Breast epithelium (tissue), 3 donors: ENCODE results near the gene CHRNG.

Experiments
- CTCF ChIP-seq, 3 donors: fragments of 450-650 bp; IDR thresholded peaks; one replicate each; pipeline ENCODE4 v1.5.1; 2016 to 2017; ENCODE audit warnings: antibody characterized with exemption in 3 of 3, mild to moderate bottlenecking in 3 of 3, moderate library complexity in 3 of 3
- POLR2A ChIP-seq: fragments of 450-650 bp; IDR thresholded peaks from one replicate; pipeline ENCODE4 v1.6.1; 2016; ENCODE audit warnings: antibody characterized with exemption, mild to moderate bottlenecking, moderate library complexity

DNA sequence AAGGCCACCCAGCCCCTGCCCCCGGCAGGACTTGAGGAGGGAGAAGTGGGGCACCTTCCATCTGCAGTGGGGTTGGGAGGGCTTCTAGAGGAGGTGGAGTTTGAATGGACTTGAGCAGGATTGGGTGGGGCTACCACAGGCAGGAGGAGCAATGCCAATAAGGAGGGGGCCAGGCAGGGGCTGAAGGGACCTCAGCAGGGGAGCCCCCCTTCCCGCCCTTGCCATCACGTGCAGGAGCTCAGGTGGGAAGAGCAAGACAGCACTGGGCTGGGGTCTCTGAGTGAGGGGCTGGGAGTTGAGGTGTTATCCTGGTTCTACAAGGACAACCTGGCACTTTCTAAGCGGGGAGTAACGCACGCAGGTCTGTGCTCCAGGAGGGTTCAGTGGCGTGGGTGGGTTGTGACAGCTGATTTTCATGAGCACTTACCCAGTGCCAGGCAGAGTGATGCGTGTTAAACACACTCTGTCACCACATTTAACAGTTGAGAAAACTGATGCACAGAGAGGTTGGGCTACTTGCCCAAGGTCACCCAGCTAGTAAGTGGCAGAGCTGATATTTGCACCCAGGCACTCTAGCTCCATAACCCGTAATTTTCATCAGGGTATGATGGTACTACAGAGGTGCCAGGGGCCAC is 8.7 kb upstream of the CHRNG start:
- TF ChIP-seq CTCF (IDR thresholded peaks at IDR 0.05): no peak
- no peak for TF ChIP-seq POLR2A
